Mesenchymal stem cell (in vitro differentiated cells and primary cell): ENCODE results near the gene MST1.

Experiments used
- DNase-seq: peaks from one replicate; pipeline ENCODE4 v3.0.0-alpha.2; 2013
- H2AFZ ChIP-seq: one replicate; pipeline ENCODE4 v1.6.1; 2013; ENCODE audit warnings: low read depth, mild to moderate bottlenecking, control low read depth, inconsistent platforms, low read length, moderate library complexity
- H2AK5ac ChIP-seq: 2 replicates; pipeline ENCODE4 v1.6.1; 2013; ENCODE audit warnings: low read length, moderate library complexity, mild to moderate bottlenecking, inconsistent platforms; ENCODE audit not compliant: severe bottlenecking
- H2BK120ac ChIP-seq: one replicate; pipeline ENCODE4 v1.6.1; 2013; ENCODE audit warnings: low read depth, mild to moderate bottlenecking, inconsistent platforms, low read length, moderate library complexity
- H2BK12ac ChIP-seq, 2 experiments: one replicate each; pipeline ENCODE4 v1.6.1; 2013; ENCODE audit warnings: inconsistent platforms in 2 of 2, low read length in 2 of 2, mild to moderate bottlenecking in 2 of 2, moderate library complexity in 2 of 2, control low read depth in 1 of 2
- H2BK15ac ChIP-seq: one replicate; pipeline ENCODE4 v1.6.1; 2013; ENCODE audit warnings: mild to moderate bottlenecking, low read depth, inconsistent platforms; ENCODE audit not compliant: poor library complexity, severe bottlenecking
- H2BK5ac ChIP-seq: 2 replicates; pipeline ENCODE4 v1.6.1; 2013; ENCODE audit warnings: low read depth, mild to moderate bottlenecking, low read length, control low read depth, inconsistent platforms; ENCODE audit not compliant: poor library complexity, severe bottlenecking
- H3K14ac ChIP-seq, 2 experiments: one replicate each; pipeline ENCODE4 v1.6.1; 2013; ENCODE audit warnings: inconsistent platforms in 2 of 2, low read length in 2 of 2, control low read depth in 1 of 2, mild to moderate bottlenecking in 1 of 2, moderate library complexity in 1 of 2
- H3K18ac ChIP-seq, 2 experiments: one replicate each; pipeline ENCODE4 v1.6.1; 2013; ENCODE audit warnings: inconsistent platforms in 2 of 2, low read length in 2 of 2, control low read depth in 1 of 2, low read depth in 1 of 2, mild to moderate bottlenecking in 1 of 2
- H3K23ac ChIP-seq, 2 experiments: one replicate each; pipeline ENCODE4 v1.6.1; 2013; ENCODE audit warnings: inconsistent platforms in 2 of 2, low read length in 2 of 2, mild to moderate bottlenecking in 2 of 2, moderate library complexity in 2 of 2, control low read depth in 1 of 2
- H3K27ac ChIP-seq: 2 replicates; pipeline ENCODE4 v1.5.1; 2013; ENCODE audit warnings: mild to moderate bottlenecking, moderate library complexity, low read length, control low read depth, inconsistent platforms; ENCODE audit not compliant: poor library complexity, severe bottlenecking
- H3K27me3 ChIP-seq, 2 experiments: 2 replicates each; pipeline versions ENCODE4 v1.6.1 to v1.7.0; 2013; ENCODE audit warnings: low read length in 2 of 2, mild to moderate bottlenecking in 2 of 2, moderate library complexity in 2 of 2, control low read depth in 1 of 2, inconsistent platforms in 1 of 2; ENCODE audit not compliant: control insufficient read depth in 1 of 2, insufficient read depth in 1 of 2
- H3K36me3 ChIP-seq, 2 experiments: 2 replicates each; pipeline versions ENCODE4 v1.6.1 to v1.7.0; 2013; ENCODE audit warnings: low read length in 2 of 2, control low read depth in 1 of 2, inconsistent platforms in 1 of 2, low read depth in 1 of 2, mild to moderate bottlenecking in 1 of 2; ENCODE audit not compliant: insufficient read depth in 2 of 2, control insufficient read depth in 1 of 2
- H3K4ac ChIP-seq, 2 experiments: one replicate each; pipeline ENCODE4 v1.6.1; 2013; ENCODE audit warnings: inconsistent platforms in 2 of 2, low read length in 2 of 2, mild to moderate bottlenecking in 2 of 2, moderate library complexity in 2 of 2, control low read depth in 1 of 2, low read depth in 1 of 2
- H3K4me1 ChIP-seq: 2 replicates; pipeline ENCODE4 v1.6.1; 2013; ENCODE audit warnings: low read depth, low read length, control low read depth; ENCODE audit not compliant: control insufficient read depth, insufficient read depth
- H3K4me2 ChIP-seq: 2 replicates; pipeline ENCODE4 v1.6.1; 2013; ENCODE audit warnings: low read length, mild to moderate bottlenecking, inconsistent platforms; ENCODE audit not compliant: poor library complexity, severe bottlenecking
- H3K4me3 ChIP-seq, 2 experiments: 2 replicates each; pipeline versions ENCODE4 v1.5.1 to v1.7.0; 2013; ENCODE audit warnings: low read length in 2 of 2, mild to moderate bottlenecking in 2 of 2, control low read depth in 1 of 2, low read depth in 1 of 2; ENCODE audit not compliant: insufficient read depth in 1 of 2
- H3K79me1 ChIP-seq: replicated peaks from 2 replicates; pipeline ENCODE4 v1.6.1; 2013; ENCODE audit warnings: mild to moderate bottlenecking, control low read depth, low read length, inconsistent platforms; ENCODE audit not compliant: poor library complexity, severe bottlenecking
- H3K9ac ChIP-seq: 2 replicates; pipeline ENCODE4 v1.7.0; 2013; ENCODE audit warnings: mild to moderate bottlenecking, low read length, moderate library complexity
- H3K9me3 ChIP-seq: 2 replicates; pipeline ENCODE4 v1.7.0; 2013; ENCODE audit warnings: mild to moderate bottlenecking, low read length; ENCODE audit not compliant: control insufficient read depth
- H4K8ac ChIP-seq: one replicate; pipeline ENCODE4 v1.6.1; 2013; ENCODE audit warnings: inconsistent platforms, mild to moderate bottlenecking, low read length, moderate library complexity
- H4K91ac ChIP-seq: one replicate; pipeline ENCODE4 v1.6.1; 2013; ENCODE audit warnings: mild to moderate bottlenecking, low read length, inconsistent platforms
- WGBS: methylation state at CpG from one replicate; pipeline ENCODE4 v1.1.7; 2013; ENCODE audit warnings: mixed read lengths; 5-methylcytosine and 5-hydroxymethylcytosine counted together

MST1 gene

GRCh38 chr3:49723296-49723627, 34.0 kb upstream of the MST1 start:
- Histone ChIP-seq H2AK5ac (no peak overlapping the region), H3K36me3 (peaks cover 61 to 71% of the 10 kb centered on the region in 2 experiments), H2BK15ac (no peak overlapping the region), H4K8ac (peak overlapping the region; percentile 94), H3K14ac (peak overlapping the region in 1 of 2 experiments; percentile 88), H3K18ac (peak overlapping the region; percentile 76 to 79), H3K4me3 (peak overlapping the region; percentile 84 to 92), H2AFZ (no peak overlapping the region), H3K79me1 (peaks cover 38% of the 10 kb centered on the region), H3K4me2 (peak overlapping the region; percentile 57), H3K9me3 (no peaks in the 10 kb centered on the region), H3K27ac (no peak overlapping the region), H2BK5ac (no peak overlapping the region), H3K27me3 (no peaks in the 10 kb centered on the region), H3K4me1 (peaks cover 33% of the 10 kb centered on the region), H3K9ac (peak overlapping the region; percentile 98), H2BK120ac (peak overlapping the region; percentile 40), H2BK12ac (no peak overlapping the region), H3K4ac (peak overlapping the region; percentile 82), H3K23ac (no peak overlapping the region), H4K91ac (peak overlapping the region; percentile 76)
- 1% methylated on average over 20 of the region's 20 CpGs for WGBS
- peak; percentile 60 for DNase-seq

- no peak overlapping the region for H4K8ac ChIP-seq
- no peak overlapping the region for H3K18ac ChIP-seq
- H3K27ac ChIP-seq, result no peak overlapping the region
- WGBS, result 83% methylated on average over 8 of the region's 8 CpGs
- no peak overlapping the region for H2AFZ ChIP-seq
- H2BK15ac ChIP-seq, result no peak overlapping the region
- no peak overlapping the region for H2BK12ac ChIP-seq
- H3K4ac ChIP-seq, result no peak overlapping the region
- no peak overlapping the region for H2BK120ac ChIP-seq
- no peaks in the 10 kb centered on the region for H3K9me3 ChIP-seq
- H3K79me1 ChIP-seq, result peaks cover 37% of the 10 kb centered on the region
- DNase-seq, result no peak
- H3K36me3 ChIP-seq, result peaks cover 57 to 71% of the 10 kb centered on the region in 2 experiments
- H3K23ac ChIP-seq, result no peak overlapping the region
- H2AK5ac ChIP-seq, result no peak overlapping the region
- peaks cover 33% of the 10 kb centered on the region for H3K4me1 ChIP-seq
- no peak overlapping the region for H2BK5ac ChIP-seq
- H3K4me3 ChIP-seq, result peak overlapping the region; percentile 84 to 92
- no peaks in the 10 kb centered on the region for H3K27me3 ChIP-seq
- no peak overlapping the region for H4K91ac ChIP-seq
- peak overlapping the region; percentile 57 for H3K4me2 ChIP-seq
- H3K9ac ChIP-seq, result peak overlapping the region; percentile 98
- no peak overlapping the region for H3K14ac ChIP-seq
Observed at GRCh38 chr3:49722896-49723295, 33.6 kb upstream of the MST1 start.

DNA sequence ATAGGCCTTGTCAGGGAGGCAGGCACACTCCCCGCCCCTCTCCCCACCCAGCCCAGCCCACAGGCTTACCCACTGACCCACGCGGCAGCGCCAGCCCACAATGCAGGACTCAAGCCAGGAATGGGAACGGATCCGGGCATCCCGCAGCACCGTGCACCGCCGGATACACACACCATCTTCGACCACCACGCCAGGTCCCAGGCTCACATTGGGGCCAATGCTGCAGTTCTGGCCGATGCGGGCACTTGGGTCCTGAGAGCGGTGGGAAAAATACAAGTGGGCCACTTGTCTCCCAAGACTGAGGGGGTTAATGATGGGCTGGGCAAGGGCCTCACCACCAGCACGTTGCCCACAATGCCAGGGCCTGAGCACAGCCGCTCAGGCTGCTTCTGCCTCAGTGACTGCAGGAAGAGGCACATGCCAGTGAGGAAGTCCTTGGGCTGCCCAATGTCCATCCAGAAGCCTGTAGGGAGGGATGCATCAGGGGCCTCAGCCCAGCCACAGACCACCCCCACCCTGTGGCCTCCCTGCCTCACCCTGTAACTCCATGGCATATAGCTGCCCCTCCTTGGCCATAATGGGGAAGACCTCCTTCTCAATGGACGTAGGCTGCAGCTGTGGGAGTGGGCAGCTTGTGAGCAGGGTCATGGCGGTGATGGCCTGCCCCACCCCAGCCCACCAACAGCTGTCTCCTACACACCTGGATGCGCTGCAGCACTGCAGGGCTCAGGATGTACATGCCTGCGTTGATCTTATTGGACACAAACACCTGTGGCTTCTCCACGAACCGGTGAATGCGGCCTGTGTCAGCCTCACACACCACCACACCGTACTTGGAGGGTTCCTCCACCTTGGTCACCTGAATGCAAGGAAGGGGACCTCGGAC, 32.9 kb upstream of the MST1 start:
- peak overlapping the region; percentile 98 for H3K9ac ChIP-seq
- no peak overlapping the region for H3K4me2 ChIP-seq
- no peak overlapping the region for H2AK5ac ChIP-seq
- peak overlapping the region in 1 of 2 experiments; percentile 92 for H3K4me3 ChIP-seq
- no peak overlapping the region for H2BK120ac ChIP-seq
- H4K8ac ChIP-seq, result no peak overlapping the region
- no peaks in the 10 kb centered on the region for H3K27me3 ChIP-seq
- no peak overlapping the region for H2BK5ac ChIP-seq
- H3K4ac ChIP-seq, result no peak overlapping the region
- peak overlapping the region; percentile 14 for H4K91ac ChIP-seq
- peaks cover 33% of the 10 kb centered on the region for H3K4me1 ChIP-seq
- 96% methylated on average over 26 of the region's 26 CpGs for WGBS
- H2BK15ac ChIP-seq, result no peak overlapping the region
- H3K14ac ChIP-seq, result no peak overlapping the region
- no peak overlapping the region for H3K18ac ChIP-seq
- no peak overlapping the region for H2AFZ ChIP-seq
- DNase-seq, result no peak
- no peak overlapping the region for H3K23ac ChIP-seq
- peaks cover 50 to 71% of the 10 kb centered on the region in 2 experiments for H3K36me3 ChIP-seq
- H3K9me3 ChIP-seq, result no peaks in the 10 kb centered on the region
- peak overlapping the region in 1 of 2 experiments; percentile 29 for H2BK12ac ChIP-seq
- no peak overlapping the region for H3K27ac ChIP-seq
- H3K79me1 ChIP-seq, result peaks cover 33% of the 10 kb centered on the region

DNA sequence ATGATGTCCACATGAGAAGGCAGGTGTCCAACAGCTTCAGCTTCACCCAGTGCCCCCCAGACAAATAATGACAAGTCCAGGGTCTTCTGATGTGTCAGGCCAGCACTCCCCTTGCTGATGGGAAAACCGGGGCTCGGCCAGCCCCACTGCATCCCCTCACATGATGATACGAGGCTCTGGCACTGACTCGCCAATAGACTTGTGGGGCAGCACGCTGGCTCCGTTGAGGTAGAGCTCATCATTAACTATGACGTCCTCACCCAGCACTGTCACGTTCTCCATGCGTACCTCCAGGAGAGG, 32.3 kb upstream of the MST1 start:
- Histone ChIP-seq H3K27me3 (no peaks in the 10 kb centered on the region), H3K4me3 (no peak overlapping the region), H4K8ac (no peak overlapping the region), H3K36me3 (peaks cover 44 to 70% of the 10 kb centered on the region in 2 experiments), H2AK5ac (no peak overlapping the region), H2BK12ac (no peak overlapping the region), H3K18ac (no peak overlapping the region), H3K4me1 (peaks cover 33% of the 10 kb centered on the region), H3K4me2 (no peak overlapping the region), H2AFZ (no peak overlapping the region), H3K9me3 (no peaks in the 10 kb centered on the region), H3K14ac (no peak overlapping the region), H2BK120ac (no peak overlapping the region), H3K23ac (no peak overlapping the region), H3K79me1 (peaks cover 28% of the 10 kb centered on the region), H3K9ac (no peak overlapping the region), H2BK5ac (no peak overlapping the region), H2BK15ac (no peak overlapping the region), H4K91ac (no peak overlapping the region), H3K27ac (no peak overlapping the region), H3K4ac (no peak overlapping the region)
- no peak for DNase-seq
- 96% methylated on average over 9 of the region's 9 CpGs for WGBS
